ENCODE data around the gene FGFR3. TPM values are rescaled to one million over a fixed set of nuclear protein-coding genes. Genes with fewer than 3 reads are reported as not detected.

The FGFR3 gene
- total RNA-seq, 3 donors from 2014 or later (not counting 1 experiment from before 2014, with no cell fraction given): not detected

DNA sequence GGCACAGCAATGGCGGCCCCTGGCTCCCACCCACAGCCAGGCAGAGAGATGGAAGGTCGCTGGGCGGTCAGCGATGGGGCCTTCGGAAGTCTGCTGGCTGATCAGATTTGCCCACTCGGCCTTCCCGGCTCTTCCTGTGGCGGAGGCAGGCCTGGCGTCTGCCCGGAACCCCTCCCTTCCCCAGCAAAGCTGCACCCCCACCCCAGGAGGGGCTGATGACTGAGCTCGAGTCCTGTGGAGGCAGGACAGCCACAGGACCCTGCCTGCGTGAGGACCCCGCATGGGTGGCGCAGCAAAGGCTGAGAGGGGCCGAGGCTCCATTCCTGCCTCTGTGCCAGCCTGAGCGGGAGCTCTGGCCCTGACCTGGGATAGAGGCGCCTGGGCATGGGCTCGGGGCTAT lies 37.0 kb upstream of the FGFR3 start:
- ATAC-seq (no peak), DNase-seq (no peak)
- no peaks in the 10 kb centered on the region for H3K9me3 Mint-ChIP-seq
- no peak overlapping the region for H3K4me3 Mint-ChIP-seq
- no peaks in the 10 kb centered on the region for H3K36me3 Mint-ChIP-seq
- Histone ChIP-seq H3K9me3 (ENCODE audit: control insufficient read depth, insufficient read depth, low read length) (no peaks in the 10 kb centered on the region), H3K4me3 (ENCODE audit: low read length) (no peak overlapping the region), H3K27me3 (ENCODE audit: control insufficient read depth, insufficient read depth, low read length) (no peaks in the 10 kb centered on the region), H3K4me1 (ENCODE audit: control insufficient read depth, insufficient read depth, low read length) (peaks cover 18% of the 10 kb centered on the region), H3K27ac (ENCODE audit: low read length) (no peak overlapping the region), H3K36me3 (ENCODE audit: control insufficient read depth, insufficient read depth, low read length) (no peaks in the 10 kb centered on the region)
- no peaks in the 10 kb centered on the region for H3K4me1 Mint-ChIP-seq
- no peaks in the 10 kb centered on the region for H3K27me3 Mint-ChIP-seq (ENCODE audit: low read depth in 2 of 2)
- no peak overlapping the region for H3K27ac Mint-ChIP-seq
- WGBS (ENCODE audit: insufficient coverage): 70% methylated on average over 18 of the region's 18 CpGs
- intact Hi-C loops (cut with micrococcal nuclease): no loop called here
- TF ChIP-seq, protein P1, sequence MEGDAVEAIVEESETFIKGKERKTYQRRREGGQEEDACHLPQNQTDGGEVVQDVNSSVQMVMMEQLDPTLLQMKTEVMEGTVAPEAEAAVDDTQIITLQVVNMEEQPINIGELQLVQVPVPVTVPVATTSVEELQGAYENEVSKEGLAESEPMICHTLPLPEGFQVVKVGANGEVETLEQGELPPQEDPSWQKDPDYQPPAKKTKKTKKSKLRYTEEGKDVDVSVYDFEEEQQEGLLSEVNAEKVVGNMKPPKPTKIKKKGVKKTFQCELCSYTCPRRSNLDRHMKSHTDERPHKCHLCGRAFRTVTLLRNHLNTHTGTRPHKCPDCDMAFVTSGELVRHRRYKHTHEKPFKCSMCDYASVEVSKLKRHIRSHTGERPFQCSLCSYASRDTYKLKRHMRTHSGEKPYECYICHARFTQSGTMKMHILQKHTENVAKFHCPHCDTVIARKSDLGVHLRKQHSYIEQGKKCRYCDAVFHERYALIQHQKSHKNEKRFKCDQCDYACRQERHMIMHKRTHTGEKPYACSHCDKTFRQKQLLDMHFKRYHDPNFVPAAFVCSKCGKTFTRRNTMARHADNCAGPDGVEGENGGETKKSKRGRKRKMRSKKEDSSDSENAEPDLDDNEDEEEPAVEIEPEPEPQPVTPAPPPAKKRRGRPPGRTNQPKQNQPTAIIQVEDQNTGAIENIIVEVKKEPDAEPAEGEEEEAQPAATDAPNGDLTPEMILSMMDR (IDR thresholded peaks at IDR 0.05): no peak

DNA sequence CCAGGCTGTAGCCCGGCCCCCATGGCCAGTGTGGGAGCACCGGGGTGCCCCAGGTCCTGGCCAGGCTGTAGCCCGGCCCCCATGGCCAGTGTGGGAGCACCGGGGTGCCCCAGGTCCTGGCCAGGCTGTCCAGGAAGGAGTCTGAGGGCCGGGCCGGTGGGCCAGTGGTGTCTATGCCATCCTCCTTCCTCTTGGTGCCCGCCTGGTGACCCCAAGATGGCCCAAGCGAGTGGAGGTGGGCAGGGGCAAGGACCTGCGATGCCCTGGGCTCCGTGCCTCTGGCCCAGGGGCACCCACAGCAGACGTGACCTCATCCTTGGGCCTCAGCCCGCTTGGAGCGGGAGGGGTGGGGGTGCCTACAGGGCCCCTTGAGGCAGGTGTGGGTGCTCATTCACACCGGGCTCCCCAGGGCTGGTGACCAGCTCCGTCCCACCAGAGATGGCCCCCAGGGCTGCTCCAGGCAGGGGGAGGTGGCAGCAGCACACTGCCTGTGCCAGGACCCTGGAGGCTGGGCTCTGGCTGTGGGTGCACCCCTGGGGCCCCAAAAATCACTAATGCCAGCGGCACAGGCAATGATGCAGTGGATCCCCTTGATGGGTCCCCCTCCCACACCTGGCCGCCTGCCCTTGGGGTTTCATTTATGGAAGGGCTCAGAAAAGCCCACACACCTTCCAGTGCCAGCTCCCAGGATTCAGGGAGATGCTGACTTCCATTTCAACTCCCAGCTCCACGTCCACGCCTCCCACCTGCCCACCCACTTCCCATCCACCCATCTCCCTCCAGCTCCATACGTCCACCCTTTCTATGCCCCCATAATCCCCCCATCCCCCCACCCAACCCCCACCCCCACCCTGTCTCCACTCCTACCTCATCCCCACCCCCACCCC lies 36.0 kb upstream of the FGFR3 start:
- H3K27ac Mint-ChIP-seq: no peak overlapping the region
- H3K4me1 Mint-ChIP-seq: no peaks in the 10 kb centered on the region
- no peaks in the 10 kb centered on the region for H3K36me3 Mint-ChIP-seq
- 91% methylated on average over 18 of the region's 20 CpGs for WGBS (ENCODE audit: insufficient coverage)
- no peaks in the 10 kb centered on the region for H3K27me3 Mint-ChIP-seq (ENCODE audit: low read depth in 2 of 2)
- Histone ChIP-seq H3K4me1 (ENCODE audit: control insufficient read depth, insufficient read depth, low read length) (peaks cover 17% of the 10 kb centered on the region), H3K36me3 (ENCODE audit: control insufficient read depth, insufficient read depth, low read length) (no peaks in the 10 kb centered on the region), H3K4me3 (ENCODE audit: low read length) (no peak overlapping the region), H3K27me3 (ENCODE audit: control insufficient read depth, insufficient read depth, low read length) (no peaks in the 10 kb centered on the region), H3K9me3 (ENCODE audit: control insufficient read depth, insufficient read depth, low read length) (no peaks in the 10 kb centered on the region), H3K27ac (ENCODE audit: low read length) (no peak overlapping the region)
- H3K9me3 Mint-ChIP-seq: no peaks in the 10 kb centered on the region
- no peak for ATAC-seq
- no peak overlapping the region for H3K4me3 Mint-ChIP-seq
- intact Hi-C loops (cut with micrococcal nuclease): no loop called here
- TF ChIP-seq, protein P1 (IDR thresholded peaks at IDR 0.05): no peak
- DNase-seq: no peak

DNA sequence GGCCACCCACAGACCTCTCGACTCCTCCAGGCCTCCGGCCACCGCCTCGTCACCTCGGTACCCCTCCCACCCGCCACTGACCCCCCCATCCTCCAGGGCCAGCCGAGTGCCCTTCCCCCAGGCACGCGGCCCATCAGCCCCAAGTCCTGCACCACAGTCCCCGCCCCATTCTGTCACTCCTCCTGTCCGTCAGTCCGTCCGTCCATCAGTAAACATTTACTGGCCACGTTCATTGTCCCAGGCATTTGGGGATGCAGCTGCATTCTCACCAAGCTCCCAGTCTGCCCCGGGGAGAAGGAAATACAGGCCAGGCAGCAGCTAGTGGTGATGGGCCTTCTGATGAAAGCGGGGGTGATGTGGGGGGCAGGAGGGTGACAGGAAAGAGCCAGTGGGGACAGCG lies 35.3 kb upstream of the FGFR3 start:
- no peaks in the 10 kb centered on the region for H3K36me3 Mint-ChIP-seq
- no peak overlapping the region for H3K27ac Mint-ChIP-seq
- Histone ChIP-seq H3K27me3 (ENCODE audit: control insufficient read depth, insufficient read depth, low read length) (no peaks in the 10 kb centered on the region), H3K4me3 (ENCODE audit: low read length) (no peak overlapping the region), H3K4me1 (ENCODE audit: control insufficient read depth, insufficient read depth, low read length) (peaks cover 10% of the 10 kb centered on the region), H3K9me3 (ENCODE audit: control insufficient read depth, insufficient read depth, low read length) (no peaks in the 10 kb centered on the region), H3K36me3 (ENCODE audit: control insufficient read depth, insufficient read depth, low read length) (no peaks in the 10 kb centered on the region), H3K27ac (ENCODE audit: low read length) (no peak overlapping the region)
- H3K4me1 Mint-ChIP-seq: no peaks in the 10 kb centered on the region
- 90% methylated on average over 17 of the region's 17 CpGs for WGBS (ENCODE audit: insufficient coverage)
- intact Hi-C loops (cut with micrococcal nuclease): no loop called here
- TF ChIP-seq, protein P1 (IDR thresholded peaks at IDR 0.05): no peak
- no peaks in the 10 kb centered on the region for H3K9me3 Mint-ChIP-seq
- H3K4me3 Mint-ChIP-seq: no peak overlapping the region
- no peak for DNase-seq
- peaks cover 0 to 4% of the 10 kb centered on the region in 2 donors for H3K27me3 Mint-ChIP-seq (ENCODE audit: low read depth in 2 of 2)
- no peak for ATAC-seq
